Suppressor macrophage (primary cell): ENCODE results near the gene GNAI3.

Source experiments
- DNase-seq, 4 experiments: peaks; one replicate each; pipeline ENCODE4 v3.0.0-alpha.2; 2020 to 2022

The GNAI3 gene

GRCh38 chr1:109546311-109547109 lies 1.9 kb upstream of the GNAI3 start:
- DNase-seq: peak; percentile 94 to 97 (median 95)

GRCh38 chr1:109547463-109548320 lies 723 bp upstream of the GNAI3 start:
- DNase-seq: peak; percentile 19 to 59 (median 41)

DNA sequence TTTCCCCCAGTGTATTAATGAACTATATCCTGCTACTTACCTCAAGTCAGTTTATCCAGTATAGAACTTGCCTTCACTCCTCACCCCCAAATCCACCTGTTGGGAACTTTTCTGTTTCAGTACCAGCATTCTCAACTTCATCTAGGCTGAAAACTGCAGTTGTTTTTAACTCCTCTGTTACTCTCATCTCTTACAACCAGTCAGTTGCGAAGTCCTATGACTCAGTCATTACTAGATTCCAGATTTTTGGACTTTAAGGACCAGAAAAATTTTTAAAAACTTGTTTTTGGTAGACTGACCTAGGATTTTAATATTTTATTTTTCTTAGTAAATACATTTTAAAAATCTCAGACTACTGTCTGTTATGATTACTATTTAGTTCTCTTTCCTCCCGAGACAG lies 8.1 kb downstream of the GNAI3 start:
- no peak for DNase-seq

DNA sequence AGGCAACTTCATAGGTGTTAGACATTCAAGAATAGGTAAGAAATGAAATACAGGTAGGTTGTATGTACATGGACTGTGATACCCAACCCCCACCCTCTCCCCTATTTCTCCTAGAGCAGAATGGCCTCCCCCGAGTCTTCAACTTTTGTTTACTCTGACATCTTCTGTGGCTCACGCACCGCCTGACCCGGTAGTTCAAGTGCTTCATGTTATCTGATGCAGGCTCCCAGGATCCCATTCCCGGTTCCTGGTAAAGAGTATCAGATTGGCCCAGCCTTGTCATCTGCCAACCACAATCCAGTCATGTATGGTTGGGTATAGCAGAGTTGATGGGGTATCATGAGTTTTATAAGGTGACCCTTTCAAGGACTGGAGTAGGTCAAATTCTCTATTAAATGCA lies 9.1 kb downstream of the GNAI3 start:
- DNase-seq: no peak

DNA sequence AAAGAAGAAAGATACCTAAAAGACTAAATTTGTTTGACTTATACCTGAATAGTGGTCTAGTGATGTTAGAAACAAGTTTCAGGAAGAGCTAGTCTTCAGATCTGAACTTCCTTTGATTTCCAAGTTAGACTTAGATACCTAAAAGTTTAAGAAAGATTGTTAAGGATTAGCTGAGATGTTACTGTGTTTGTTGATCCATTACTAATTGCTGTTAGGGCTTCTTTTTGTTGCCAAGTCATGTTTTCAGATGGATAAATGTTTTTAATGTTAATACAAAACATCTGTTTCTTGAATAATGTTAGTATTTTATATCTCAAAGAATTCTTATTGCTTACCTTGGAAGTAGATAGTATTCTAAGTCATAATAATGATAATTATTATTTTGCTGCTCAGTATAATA lies 11.6 kb downstream of the GNAI3 start:
- DNase-seq: no peak

- no peak for DNase-seq
Observed at GRCh38 chr1:109564194-109564878, 15.9 kb downstream of the GNAI3 start.

DNA sequence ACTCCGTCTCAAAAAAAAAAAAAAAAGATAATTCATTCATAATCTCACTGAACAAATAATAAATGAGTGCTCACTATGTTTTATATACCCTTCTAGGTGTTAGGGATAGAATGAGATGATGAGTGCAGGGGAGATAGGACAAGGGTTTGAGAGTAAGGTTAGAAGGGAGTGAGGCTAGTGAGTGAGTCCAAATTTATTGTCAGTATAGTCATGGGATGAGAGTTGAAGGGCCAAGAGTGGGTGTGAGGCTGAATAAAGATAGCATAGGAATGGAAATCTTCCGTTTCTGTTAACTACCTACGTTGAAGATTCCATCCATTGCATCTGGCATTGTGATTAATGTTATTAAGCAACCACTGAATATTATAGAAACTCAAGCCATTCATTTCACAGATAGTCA lies 16.8 kb downstream of the GNAI3 start:
- no peak for DNase-seq

DNA sequence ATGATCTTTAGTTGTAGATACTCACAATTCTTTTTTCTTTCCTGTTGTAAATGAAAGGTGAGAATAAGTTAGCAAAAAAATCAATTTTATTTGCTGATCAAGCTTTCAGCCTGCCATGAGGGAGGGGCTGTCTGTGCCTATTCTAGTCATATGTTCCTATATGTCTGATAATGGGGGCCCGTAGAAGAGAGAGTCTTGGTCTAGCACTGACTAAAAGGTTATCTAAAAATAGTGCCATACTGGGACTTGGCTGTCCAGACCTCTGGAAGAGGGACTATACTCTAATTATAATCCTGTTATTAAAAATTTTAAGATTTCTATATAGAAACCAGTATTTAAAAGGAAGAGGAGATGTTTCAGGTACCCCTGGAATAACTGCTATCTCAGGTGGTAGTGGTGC lies 18.6 kb downstream of the GNAI3 start:
- no peak for DNase-seq

- no peak for DNase-seq
Observed at GRCh38 chr1:109567877-109568672, 19.7 kb downstream of the GNAI3 start.

DNA sequence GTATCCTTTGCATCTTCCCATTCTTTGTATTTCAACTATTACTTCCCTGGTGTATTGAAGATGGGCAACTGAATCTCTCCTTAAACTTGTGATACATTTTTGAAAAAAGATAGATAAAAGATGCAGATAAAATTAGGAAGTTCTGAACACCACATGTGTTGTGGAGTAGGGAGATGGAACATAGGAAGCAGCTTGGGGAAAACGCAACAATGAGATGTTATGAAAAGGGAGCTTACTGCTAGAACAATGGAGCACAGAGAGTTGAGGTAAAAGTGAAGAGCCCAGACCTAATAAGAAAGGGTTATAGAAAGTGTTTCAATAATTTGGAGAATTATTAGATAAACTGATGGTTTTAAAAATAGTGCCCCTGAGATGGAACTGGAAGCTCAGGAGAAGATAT lies 20.9 kb downstream of the GNAI3 start:
- DNase-seq: no peak

DNA sequence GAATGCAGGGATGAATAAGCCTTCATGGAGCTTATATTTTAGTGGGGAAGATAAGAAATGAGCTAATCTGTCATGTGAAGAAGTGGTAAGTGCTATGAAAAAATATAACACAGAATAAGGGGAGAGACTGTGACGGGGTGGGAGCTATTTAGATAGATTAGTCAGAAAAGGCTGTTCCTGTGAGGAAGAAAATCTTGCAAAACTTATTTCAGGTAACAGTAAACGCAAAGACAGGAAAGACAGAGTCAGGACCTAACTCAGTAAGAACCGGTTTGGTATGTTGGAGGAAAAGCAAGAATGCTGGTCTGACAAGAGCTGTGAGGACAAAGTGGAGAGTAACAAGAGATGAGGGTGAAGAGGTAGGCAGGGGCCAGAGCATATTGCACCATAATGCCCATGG lies 22.0 kb downstream of the GNAI3 start:
- DNase-seq: no peak

- peak; percentile 68 to 88 (median 82) for DNase-seq
Observed at GRCh38 chr1:109573785-109574184, 25.4 kb downstream of the GNAI3 start.

DNA sequence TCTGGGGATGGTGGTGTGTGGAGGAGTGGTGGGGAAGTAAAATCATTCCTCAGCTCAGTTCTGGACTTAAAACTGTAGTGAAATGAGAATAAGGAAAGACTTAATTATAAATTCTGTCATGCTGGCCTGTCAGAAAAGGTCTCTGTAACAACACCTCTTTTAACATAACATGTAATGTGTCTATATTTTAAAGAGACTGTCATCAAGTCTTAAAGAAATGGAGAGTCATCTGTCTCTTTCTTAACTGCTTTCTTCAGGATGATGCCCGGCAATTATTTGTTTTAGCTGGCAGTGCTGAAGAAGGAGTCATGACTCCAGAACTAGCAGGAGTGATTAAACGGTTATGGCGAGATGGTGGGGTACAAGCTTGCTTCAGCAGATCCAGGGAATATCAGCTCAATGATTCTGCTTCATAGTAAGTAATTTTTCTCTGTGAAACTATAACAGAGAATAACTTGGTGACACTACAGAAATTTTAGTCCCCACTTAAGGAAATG lies 30.6 kb downstream of the GNAI3 start:
- no peak for DNase-seq

- DNase-seq: no peak
Observed at GRCh38 chr1:109579491-109579890, 31.1 kb downstream of the GNAI3 start.

GRCh38 chr1:109582021-109582420 lies 33.6 kb downstream of the GNAI3 start:
- DNase-seq: no peak

DNA sequence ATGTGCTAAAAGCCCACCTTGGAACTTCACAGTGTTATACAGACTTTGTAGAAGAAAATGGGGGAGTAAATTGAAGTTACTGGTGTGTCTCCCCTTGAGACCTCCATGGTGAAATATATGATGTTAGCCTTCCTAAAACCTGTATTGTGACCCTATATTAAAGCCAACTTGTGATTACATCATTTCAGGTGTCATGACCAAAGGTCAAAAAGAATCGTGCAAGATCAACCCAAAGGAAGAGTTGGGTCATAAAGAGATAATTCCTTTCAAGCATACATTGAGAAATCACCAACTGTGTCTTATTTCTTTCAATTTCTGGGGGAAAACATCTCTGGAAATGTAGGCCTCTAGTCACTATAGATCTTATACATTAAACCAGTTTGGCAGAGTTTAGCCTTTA lies 36.4 kb downstream of the GNAI3 start:
- no peak for DNase-seq

DNA sequence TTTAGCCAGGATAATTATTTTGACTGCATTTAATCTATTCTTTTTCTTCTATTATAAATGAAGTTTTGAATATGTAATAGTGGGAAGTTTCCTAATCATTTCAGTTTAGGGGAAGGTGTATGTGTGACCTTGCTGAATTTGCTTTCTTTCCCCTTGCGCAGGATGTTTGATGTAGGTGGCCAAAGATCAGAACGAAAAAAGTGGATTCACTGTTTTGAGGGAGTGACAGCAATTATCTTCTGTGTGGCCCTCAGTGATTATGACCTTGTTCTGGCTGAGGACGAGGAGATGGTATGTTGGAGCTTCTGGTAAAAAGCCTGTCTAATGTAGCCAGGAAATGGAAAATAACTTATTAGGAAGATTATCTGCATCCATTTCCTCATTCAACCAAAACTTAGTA lies 37.6 kb downstream of the GNAI3 start:
- no peak for DNase-seq

DNA sequence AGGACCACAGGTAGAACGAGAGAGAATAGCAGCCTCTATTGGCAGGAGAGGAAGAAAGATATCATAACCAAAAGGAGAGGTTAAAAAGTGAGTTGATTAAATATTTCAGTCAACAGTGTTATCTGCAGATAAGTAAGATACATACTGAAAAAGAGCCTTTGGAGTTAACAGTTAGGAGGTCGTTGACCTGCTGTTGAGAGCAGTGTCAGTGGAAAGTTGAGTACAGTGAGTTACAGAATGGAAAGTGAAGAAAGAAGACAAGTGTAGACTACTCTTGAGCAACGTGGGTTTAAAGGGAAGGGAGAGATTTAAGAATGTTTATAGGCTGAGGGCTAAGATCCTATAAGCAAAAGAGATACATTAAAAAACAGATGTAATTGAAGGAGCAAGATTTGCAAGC lies 40.8 kb downstream of the GNAI3 start:
- DNase-seq: no peak

DNA sequence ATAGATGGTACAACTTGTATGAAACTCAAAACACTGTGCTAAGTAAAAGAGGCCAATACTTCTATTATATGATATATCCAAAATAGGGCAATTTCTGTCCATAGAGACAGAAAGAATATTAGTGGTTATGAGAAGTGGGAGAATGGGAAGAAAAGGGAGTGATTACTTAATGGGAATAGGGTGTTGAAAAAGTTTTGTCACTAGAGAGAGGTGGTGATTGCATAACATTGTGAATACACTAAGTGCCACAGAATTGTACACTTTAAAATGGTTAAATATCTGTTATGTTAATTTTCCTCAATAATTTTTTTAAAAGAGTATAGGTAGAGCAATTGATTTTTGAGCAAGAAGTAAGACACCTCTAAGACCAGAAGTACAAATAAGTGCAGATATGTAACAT lies 41.3 kb downstream of the GNAI3 start:
- DNase-seq: no peak

DNA sequence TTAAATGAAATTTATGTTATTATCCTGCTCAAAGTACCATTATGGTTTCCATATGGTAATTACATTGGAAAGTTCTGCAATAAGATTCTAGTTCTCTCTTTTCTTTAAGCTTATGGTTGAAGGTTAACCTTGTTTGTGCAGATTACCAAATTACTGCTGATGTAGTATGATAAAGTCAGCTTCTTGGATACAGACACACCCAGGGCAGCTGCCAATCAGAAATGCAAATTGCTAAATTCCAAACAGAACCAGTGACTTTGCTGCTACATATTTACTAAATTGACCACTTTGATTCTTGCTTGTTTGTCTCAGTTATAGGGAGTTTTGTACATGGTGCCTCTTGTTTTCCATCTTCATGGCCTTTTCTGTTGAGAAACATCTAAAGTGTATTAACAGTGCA lies 44.5 kb downstream of the GNAI3 start:
- no peak for DNase-seq

- DNase-seq: no peak
Observed at GRCh38 chr1:109595531-109595930, 47.1 kb downstream of the GNAI3 start.

- DNase-seq: no peak
Observed at GRCh38 chr1:109598156-109598555, 49.7 kb downstream of the GNAI3 start.
